Measurements from ENCODE around the gene NAV1.

- TF ChIP-seq POLR2A (IDR thresholded peaks at IDR 0.05) (no peak), CTCF (IDR thresholded peaks at IDR 0.05) (no peak)
These were observed 27.0 kb downstream of the NAV1 start for GRCh38 chr1:201565771-201566528.
